WTC11 (cell line): ENCODE measurements around the gene PRELID3B. TPM values are rescaled to one million over a fixed set of nuclear protein-coding genes. Genes with fewer than 3 reads are reported as not detected.

Experiments used
- ATAC-seq: fragments of 200-7000 bp; cut with Tn5 transposase; 2 replicates; pipeline ENCODE4 v1.10.0; 2021; ENCODE audit warnings: mild to moderate bottlenecking, moderate library complexity
- CTCF ChIA-PET: fragments of 300-600 bp; sonication (Branson Sonifier 250); formaldehyde crosslinking; loops from one replicate; lab custom pipeline; 2021; ENCODE audit warnings: antibody characterized with exemption; lab: Charles Lee
- POLR2A ChIA-PET: fragments of 350-600 bp; sonication (Branson Sonifier 250); formaldehyde crosslinking; loops from one replicate; lab custom pipeline; 2021; ENCODE audit warnings: antibody characterized with exemption; lab: Charles Lee
- DNase-seq: peaks from one replicate; pipeline ENCODE4 v3.0.0; 2021; ENCODE audit warnings: low spot score
- H3K27ac Mint-ChIP-seq: 2 replicates; pipeline ENCODE4 v1.8.0; 2021; ENCODE audit warnings: mixed read lengths
- H3K27me3 Mint-ChIP-seq: 2 replicates; pipeline ENCODE4 v1.8.0; 2021; ENCODE audit warnings: low read depth, mild to moderate bottlenecking, moderate library complexity, mixed read lengths
- H3K36me3 Mint-ChIP-seq: 2 replicates; pipeline ENCODE4 v1.8.0; 2021; ENCODE audit warnings: mixed read lengths
- H3K4me1 Mint-ChIP-seq: 2 replicates; pipeline ENCODE4 v1.8.0; 2022; ENCODE audit warnings: mixed read lengths
- H3K4me3 Mint-ChIP-seq: 2 replicates; pipeline ENCODE4 v1.8.0; 2021; ENCODE audit warnings: mild to moderate bottlenecking, moderate library complexity, mixed read lengths
- H3K9me3 Mint-ChIP-seq: 2 replicates; pipeline ENCODE4 v1.8.0; 2021; ENCODE audit warnings: mixed read lengths
- ATF1 ChIP-seq: sonication (generic); formaldehyde crosslinking; IDR thresholded peaks from 2 replicates; pipeline ENCODE4 v1.8.1; 2023; ENCODE audit warnings: mild to moderate bottlenecking, moderate library complexity, missing genetic modification reagents
- ESRRA ChIP-seq: sonication (generic); formaldehyde crosslinking; IDR thresholded peaks from 2 replicates; pipeline ENCODE4 v1.8.1; 2022; ENCODE audit warnings: mild to moderate bottlenecking, missing genetic modification reagents, borderline replicate concordance
- ETV6 ChIP-seq: sonication (generic); formaldehyde crosslinking; IDR thresholded peaks from 2 replicates; pipeline ENCODE4 v1.8.1; 2022; ENCODE audit warnings: mild to moderate bottlenecking, missing genetic modification reagents
- IRF2 ChIP-seq: sonication (generic); formaldehyde crosslinking; IDR thresholded peaks from 2 replicates; pipeline ENCODE4 v1.8.0; 2022; ENCODE audit warnings: low read depth, missing genetic modification reagents, borderline replicate concordance
- KAT7 ChIP-seq: sonication (generic); formaldehyde crosslinking; IDR thresholded peaks from 2 replicates; pipeline ENCODE4 v1.8.1; 2023; ENCODE audit warnings: missing genetic modification reagents, mild to moderate bottlenecking, borderline replicate concordance
- PRDM15 ChIP-seq: sonication (generic); formaldehyde crosslinking; IDR thresholded peaks from 2 replicates; pipeline ENCODE4 v1.8.0; 2022; ENCODE audit warnings: missing genetic modification reagents
- RELA ChIP-seq: sonication (generic); formaldehyde crosslinking; IDR thresholded peaks from 2 replicates; pipeline ENCODE4 v1.8.1; 2022; ENCODE audit warnings: missing genetic modification reagents, mild to moderate bottlenecking, borderline replicate concordance
- RORB ChIP-seq: fragments of 250-450 bp; sonication (Bioruptor Pico); IDR thresholded peaks from 2 replicates; pipeline ENCODE4 v1.9.0; 2021; ENCODE audit warnings: mild to moderate bottlenecking
- SOX15 ChIP-seq: fragments of 250-450 bp; sonication (Bioruptor Pico); IDR thresholded peaks from 2 replicates; pipeline ENCODE4 v1.9.0; 2021; ENCODE audit warnings: mild to moderate bottlenecking
- TCF7 ChIP-seq: sonication (generic); formaldehyde crosslinking; IDR thresholded peaks from 2 replicates; pipeline ENCODE4 v1.8.0; 2022; ENCODE audit warnings: mild to moderate bottlenecking, low read depth, missing genetic modification reagents, moderate library complexity
- TEAD1 ChIP-seq: sonication (generic); formaldehyde crosslinking; IDR thresholded peaks from 2 replicates; pipeline ENCODE4 v1.8.0; 2022; ENCODE audit warnings: mild to moderate bottlenecking, missing genetic modification reagents
- TP53 ChIP-seq: sonication (generic); formaldehyde crosslinking; IDR thresholded peaks from 2 replicates; pipeline ENCODE4 v1.8.1; 2023; ENCODE audit warnings: mild to moderate bottlenecking, missing genetic modification reagents
- ZBTB43 ChIP-seq: sonication (generic); formaldehyde crosslinking; IDR thresholded peaks from 2 replicates; pipeline ENCODE4 v1.8.1; 2023; ENCODE audit warnings: mild to moderate bottlenecking, missing genetic modification reagents
- ZMAT4 ChIP-seq: fragments of 250-450 bp; sonication (Bioruptor Pico); IDR thresholded peaks from 2 replicates; pipeline ENCODE4 v1.9.0; 2021; ENCODE audit warnings: mild to moderate bottlenecking
- ZNF425 ChIP-seq: fragments of 250-450 bp; sonication (Bioruptor Pico); conservative IDR thresholded peaks from 2 replicates; pipeline ENCODE4 v1.9.0; 2021; ENCODE audit warnings: mild to moderate bottlenecking
- total RNA-seq: library from RNA; stranded (reverse); gene quantifications from 3 replicates; pipeline ENCODE4 v1.2.3, GENCODE V29; 2021
- TF ChIP-seq, protein P1 (sequence below): fragments of 250-450 bp; sonication (Bioruptor Pico); IDR thresholded peaks from 2 replicates; pipeline ENCODE4 v1.9.0; 2021; ENCODE audit warnings: moderate library complexity, mild to moderate bottlenecking, inconsistent platforms, borderline replicate concordance
- TF ChIP-seq, protein P2 (sequence below): fragments of 250-450 bp; sonication (Bioruptor Pico); IDR thresholded peaks from 2 replicates; pipeline ENCODE4 v1.8.0; 2021; ENCODE audit warnings: mild to moderate bottlenecking
- TF ChIP-seq, protein P3 (sequence below): sonication (generic); formaldehyde crosslinking; IDR thresholded peaks from 2 replicates; pipeline ENCODE4 v1.8.0; 2023; ENCODE audit warnings: mild to moderate bottlenecking, missing genetic modification reagents
- TF ChIP-seq, protein P4 (sequence below): fragments of 250-450 bp; sonication (Bioruptor Pico); IDR thresholded peaks from 2 replicates; pipeline ENCODE4 v1.9.0; 2021; ENCODE audit warnings: mild to moderate bottlenecking

PRELID3B gene
- total RNA-seq, 1 experiment from 2014 or later, result 46.9 TPM

DNA sequence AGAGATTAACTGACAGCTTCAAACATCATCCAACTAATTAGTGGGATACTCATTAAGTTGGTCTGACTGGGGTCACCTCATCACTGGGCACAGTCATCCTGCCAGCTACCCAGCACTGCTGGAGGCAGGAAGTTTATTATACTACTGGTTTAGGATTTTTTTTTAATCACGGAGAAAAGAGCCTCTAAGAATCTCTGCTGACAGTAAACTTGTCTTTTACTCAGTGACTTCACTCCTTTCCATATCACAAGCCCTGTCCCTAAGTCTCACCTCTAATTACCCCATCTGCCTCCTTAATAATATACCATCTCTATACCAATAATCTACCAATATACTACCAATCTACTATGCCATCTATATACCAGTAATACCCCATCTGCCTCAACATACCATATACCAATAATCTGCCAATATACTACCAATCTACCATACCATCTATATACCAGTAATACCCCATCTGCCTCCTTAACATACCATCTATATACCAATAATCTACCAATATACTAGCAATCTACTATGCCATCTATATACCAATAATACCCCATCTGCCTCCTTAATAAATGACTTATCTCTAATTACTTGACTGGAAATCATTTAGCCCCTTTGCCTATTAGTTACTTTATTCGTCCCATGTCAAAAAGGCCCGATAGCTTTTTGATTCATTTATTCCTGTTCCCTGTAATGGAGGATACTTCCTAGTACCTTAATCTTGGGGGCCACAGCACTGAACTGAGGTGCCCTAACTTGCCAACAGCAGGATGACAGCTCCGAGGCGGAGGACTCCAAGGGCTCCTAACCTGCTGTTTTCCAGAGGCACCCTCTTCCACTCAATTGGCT is 15.5 kb downstream of the PRELID3B start (continued):
- no peak for TF ChIP-seq SOX15
- TF ChIP-seq ESRRA (CRISPR knock-in tag), result no peak

GRCh38 chr20:59025511-59025910 is 17.1 kb downstream of the PRELID3B start:
- POLR2A ChIA-PET, result no interaction called here
- TF ChIP-seq, protein P1, sequence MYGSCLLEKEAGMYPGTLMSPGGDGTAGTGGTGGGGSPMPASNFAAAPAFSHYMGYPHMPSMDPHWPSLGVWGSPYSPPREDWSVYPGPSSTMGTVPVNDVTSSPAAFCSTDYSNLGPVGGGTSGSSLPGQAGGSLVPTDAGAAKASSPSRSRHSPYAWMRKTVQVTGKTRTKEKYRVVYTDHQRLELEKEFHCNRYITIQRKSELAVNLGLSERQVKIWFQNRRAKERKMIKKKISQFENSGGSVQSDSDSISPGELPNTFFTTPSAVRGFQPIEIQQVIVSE (CRISPR knock-in tag), result no peak
- TF ChIP-seq KAT7 (CRISPR knock-in tag) (no peak), ZNF425 (CRISPR knock-in tag) (no peak), RORB (CRISPR knock-in tag) (no peak), ZBTB43 (CRISPR knock-in tag) (no peak), RELA (no peak), ATF1 (no peak), ETV6 (no peak), PRDM15 (CRISPR knock-in tag) (no peak), IRF2 (CRISPR knock-in tag) (no peak), TCF7 (CRISPR knock-in tag) (no peak), TP53 (CRISPR knock-in tag) (no peak), ZMAT4 (no peak), TEAD1 (CRISPR knock-in tag) (no peak)
- TF ChIP-seq, protein P2, sequence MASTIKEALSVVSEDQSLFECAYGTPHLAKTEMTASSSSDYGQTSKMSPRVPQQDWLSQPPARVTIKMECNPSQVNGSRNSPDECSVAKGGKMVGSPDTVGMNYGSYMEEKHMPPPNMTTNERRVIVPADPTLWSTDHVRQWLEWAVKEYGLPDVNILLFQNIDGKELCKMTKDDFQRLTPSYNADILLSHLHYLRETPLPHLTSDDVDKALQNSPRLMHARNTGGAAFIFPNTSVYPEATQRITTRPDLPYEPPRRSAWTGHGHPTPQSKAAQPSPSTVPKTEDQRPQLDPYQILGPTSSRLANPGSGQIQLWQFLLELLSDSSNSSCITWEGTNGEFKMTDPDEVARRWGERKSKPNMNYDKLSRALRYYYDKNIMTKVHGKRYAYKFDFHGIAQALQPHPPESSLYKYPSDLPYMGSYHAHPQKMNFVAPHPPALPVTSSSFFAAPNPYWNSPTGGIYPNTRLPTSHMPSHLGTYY (CRISPR knock-in tag), result no peak
- TF ChIP-seq, protein P3, sequence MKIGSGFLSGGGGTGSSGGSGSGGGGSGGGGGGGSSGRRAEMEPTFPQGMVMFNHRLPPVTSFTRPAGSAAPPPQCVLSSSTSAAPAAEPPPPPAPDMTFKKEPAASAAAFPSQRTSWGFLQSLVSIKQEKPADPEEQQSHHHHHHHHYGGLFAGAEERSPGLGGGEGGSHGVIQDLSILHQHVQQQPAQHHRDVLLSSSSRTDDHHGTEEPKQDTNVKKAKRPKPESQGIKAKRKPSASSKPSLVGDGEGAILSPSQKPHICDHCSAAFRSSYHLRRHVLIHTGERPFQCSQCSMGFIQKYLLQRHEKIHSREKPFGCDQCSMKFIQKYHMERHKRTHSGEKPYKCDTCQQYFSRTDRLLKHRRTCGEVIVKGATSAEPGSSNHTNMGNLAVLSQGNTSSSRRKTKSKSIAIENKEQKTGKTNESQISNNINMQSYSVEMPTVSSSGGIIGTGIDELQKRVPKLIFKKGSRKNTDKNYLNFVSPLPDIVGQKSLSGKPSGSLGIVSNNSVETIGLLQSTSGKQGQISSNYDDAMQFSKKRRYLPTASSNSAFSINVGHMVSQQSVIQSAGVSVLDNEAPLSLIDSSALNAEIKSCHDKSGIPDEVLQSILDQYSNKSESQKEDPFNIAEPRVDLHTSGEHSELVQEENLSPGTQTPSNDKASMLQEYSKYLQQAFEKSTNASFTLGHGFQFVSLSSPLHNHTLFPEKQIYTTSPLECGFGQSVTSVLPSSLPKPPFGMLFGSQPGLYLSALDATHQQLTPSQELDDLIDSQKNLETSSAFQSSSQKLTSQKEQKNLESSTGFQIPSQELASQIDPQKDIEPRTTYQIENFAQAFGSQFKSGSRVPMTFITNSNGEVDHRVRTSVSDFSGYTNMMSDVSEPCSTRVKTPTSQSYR (CRISPR knock-in tag), result no peak
- TF ChIP-seq, protein P4, sequence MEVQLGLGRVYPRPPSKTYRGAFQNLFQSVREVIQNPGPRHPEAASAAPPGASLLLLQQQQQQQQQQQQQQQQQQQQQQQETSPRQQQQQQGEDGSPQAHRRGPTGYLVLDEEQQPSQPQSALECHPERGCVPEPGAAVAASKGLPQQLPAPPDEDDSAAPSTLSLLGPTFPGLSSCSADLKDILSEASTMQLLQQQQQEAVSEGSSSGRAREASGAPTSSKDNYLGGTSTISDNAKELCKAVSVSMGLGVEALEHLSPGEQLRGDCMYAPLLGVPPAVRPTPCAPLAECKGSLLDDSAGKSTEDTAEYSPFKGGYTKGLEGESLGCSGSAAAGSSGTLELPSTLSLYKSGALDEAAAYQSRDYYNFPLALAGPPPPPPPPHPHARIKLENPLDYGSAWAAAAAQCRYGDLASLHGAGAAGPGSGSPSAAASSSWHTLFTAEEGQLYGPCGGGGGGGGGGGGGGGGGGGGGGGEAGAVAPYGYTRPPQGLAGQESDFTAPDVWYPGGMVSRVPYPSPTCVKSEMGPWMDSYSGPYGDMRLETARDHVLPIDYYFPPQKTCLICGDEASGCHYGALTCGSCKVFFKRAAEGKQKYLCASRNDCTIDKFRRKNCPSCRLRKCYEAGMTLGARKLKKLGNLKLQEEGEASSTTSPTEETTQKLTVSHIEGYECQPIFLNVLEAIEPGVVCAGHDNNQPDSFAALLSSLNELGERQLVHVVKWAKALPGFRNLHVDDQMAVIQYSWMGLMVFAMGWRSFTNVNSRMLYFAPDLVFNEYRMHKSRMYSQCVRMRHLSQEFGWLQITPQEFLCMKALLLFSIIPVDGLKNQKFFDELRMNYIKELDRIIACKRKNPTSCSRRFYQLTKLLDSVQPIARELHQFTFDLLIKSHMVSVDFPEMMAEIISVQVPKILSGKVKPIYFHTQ (CRISPR knock-in tag), result no peak

More at GRCh38 chr20:59025511-59025910, 17.1 kb downstream of the PRELID3B start:
- no peak for ATAC-seq
- Mint-ChIP-seq H3K27me3 (peaks cover 70% of the 10 kb centered on the region), H3K4me1 (peaks cover 33% of the 10 kb centered on the region), H3K9me3 (no peaks in the 10 kb centered on the region), H3K36me3 (peaks cover 67% of the 10 kb centered on the region), H3K27ac (no peak overlapping the region; the same call in 1 of the 2 replicates), H3K4me3 (no peak overlapping the region)
- DNase-seq, result no peak
- CTCF ChIA-PET, result no interaction called here
